Measurements from ENCODE around the gene GUK1.
"Not testable (repeated sequence)": the region's sequence is repeated elsewhere in the genome, so short reads cannot be mapped to it uniquely, and the experiment has no call there.

Gene GUK1

DNA sequence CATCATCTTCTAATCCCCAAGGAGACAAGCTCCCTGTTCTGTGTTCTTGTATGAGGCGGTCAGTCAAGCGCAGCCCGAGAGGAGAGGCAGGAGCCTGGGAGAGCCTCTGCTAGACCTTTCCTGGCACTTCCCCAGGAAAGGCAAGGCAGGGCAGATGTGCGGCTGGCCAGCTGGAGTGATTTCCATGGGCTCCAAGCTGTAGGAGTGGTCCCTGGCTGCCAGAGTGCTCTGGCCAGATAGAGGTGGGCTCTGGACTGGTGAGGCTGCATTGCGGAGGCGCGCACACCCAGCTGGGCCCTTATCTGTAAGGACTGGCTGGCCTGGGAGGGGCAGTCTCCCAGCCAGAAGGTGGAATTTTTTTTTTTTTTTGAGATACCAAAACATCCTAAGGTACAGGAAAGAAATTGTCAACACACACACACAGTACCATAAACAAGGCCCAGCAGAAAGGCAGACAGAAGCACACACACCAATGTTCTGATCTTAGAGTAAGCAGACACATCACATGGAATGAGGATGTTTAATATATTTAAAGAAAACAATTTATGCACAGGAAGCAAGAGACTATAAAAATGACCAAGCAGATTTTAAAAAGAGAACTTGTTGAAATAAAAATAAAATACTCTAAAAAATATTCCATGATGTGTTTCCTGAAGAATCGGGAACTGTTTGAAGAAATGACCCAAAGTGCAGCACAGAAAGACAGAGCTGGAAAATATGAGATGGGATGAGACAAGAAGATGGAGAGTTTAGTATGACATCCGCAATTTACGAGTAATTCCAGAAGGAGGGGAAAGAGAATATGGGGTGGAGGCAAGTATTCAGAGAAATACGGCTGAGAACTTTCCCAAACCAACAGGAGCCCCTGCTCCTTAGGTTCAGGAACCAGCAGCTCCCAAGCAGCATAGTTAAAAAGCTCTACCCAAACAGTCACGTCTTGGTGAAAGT lies 38.9 kb downstream of the GUK1 start:
- DNase-seq, result no peak

DNA sequence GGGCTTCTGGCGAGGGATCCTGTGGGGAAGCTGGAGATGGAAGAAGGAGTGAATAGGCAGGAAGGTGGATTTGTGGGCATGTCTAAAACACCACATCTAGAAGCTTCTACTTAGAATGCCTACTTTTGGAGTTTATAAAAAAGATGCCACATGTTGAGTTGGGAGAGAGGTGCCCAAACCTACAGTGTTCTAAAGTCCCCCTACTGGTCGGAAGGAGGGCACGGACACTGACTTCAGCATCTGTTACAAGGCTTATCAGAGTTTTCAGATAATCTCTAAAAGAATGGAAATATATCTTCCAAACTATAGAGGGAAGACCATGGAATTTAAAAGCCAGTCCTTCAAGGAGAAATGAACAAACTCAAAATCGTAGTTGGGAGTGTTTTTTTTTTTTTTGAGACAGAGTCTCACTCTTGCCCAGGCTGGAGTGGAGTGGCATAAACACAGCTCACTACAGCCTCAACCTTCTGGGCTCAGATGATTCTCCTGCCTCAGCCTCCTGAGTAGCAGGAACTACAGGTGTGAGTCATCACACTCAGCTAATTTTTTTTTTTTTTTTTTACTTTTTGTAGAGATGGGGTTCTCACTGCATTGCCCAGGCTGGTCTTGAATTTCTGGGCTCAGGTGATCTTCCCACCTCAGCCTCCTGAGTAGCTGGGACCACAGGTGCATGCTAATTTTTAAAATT lies 40.3 kb downstream of the GUK1 start:
- DNase-seq, result no peak

DNA sequence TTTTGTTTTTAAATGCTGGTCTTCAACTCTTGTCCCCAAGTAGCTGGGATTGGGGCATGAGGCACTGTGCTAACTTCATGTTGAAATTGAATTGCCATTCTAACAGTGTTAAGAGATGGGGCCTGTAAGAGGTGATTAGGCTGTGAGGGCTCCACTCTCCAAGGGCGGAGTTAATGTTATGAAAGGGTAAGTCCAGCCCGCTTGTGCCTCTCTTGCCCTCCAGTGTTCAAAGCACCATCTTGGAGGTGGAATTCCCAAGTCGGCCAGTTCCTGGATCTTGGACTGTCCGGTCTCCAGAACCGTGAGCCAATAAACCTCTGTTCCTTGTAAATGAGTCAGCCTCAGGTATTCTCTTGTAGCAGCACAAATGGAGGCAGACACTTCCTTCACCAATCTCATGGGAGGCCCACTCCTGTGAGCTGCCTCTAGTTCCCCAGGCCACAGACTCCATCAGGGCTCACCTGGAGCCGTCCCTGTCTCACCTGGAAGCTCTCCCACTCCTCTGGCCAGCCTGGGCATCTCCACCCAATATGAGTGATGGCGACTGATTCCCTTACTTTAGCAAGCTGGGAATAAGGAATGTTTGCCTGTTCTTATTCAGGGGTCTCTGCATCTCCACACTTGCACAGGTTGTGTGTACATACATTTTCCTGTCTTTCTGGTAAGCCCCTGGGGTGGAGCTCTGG lies 41.0 kb downstream of the GUK1 start:
- no peak for DNase-seq

DNA sequence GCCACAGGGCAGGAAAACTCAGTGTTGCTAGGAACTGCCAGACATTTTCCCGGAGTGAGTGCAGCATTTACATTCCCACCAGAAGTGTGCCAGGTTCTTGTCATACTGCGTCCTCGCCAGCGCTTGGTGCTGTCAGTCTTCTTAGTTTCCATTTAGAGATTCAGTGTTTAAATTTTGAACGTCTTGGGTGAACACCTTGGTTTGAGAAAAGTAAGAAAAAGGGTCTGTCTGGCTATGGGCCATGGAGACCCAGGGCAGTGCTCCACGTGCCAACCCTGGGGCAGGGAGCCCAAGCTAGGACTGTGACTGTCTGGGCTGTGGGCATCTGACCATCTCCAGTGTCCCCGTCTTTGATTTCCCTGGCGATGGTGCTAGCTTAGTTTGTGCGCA lies 41.6 kb downstream of the GUK1 start:
- no peak for DNase-seq

DNA sequence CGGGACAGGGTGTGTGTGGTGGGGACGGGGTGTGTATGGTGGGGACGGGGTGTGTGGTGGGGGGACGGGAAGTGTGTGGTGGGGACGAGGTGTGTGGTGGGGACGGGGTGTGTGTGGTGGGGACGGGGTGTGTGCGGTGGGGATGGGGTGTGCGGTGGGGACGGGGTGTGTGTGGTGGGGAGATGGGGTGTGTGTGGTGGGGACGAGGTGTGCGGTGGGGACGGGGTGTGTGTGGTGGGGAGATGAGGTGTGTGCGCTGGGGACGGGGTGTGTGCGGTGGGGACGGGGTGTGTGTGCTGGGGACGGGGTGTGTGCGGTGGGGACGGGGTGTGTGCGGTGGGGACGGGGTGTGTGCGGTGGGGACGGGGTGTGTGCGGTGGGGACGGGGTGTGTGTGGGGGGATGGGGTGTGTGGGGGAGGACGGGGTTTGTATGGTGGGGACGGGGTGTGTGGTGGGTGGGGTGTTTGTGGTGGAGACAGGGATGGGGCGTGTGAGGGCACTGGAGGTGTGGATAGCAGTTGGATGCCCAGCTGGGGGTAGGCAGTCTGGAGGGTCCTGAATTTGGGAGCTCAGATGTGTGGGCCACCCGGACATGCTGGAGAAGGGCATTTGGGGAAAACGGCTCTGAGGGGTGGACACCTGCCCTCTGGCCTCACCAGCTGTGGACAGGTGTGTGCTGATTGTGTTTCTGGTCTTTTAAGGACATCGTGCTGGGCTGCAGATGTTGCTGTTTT lies 42.4 kb downstream of the GUK1 start:
- no peak for DNase-seq

DNA sequence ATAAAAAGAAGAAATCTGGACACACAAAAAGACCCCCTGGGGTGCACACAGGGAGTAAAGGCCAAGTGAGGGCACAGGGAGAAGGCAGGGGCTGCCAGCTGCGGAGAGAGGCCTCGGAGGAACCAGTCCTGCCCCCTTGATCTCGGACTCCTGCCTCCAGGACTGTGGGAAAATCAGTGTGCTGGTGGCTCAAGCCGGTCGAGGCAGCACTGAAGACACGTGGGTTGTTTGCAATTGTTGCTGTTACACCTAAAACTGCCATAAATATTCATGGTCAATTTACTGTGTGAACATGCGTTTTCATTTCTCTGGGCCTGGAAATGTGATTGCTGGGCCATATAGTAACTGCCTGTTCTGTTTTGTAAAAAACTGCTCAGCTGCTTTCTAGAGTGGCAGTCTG lies 44.1 kb downstream of the GUK1 start:
- DNase-seq, result no peak

DNA sequence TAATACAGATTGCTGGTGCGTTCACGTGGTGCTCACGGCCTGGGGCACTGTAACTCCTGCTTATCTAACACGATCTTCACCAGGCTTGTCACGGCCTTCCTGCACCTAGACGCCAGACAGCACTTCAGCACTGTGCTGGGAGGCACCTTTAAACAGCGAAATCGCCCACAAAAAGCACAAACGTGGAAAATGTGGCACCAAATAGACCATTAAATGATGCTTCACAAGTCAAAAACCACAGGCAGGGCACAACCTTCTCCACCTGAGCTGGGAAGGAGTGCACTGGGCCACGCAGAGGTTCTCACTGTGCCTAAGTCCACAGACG lies 45.5 kb downstream of the GUK1 start:
- DNase-seq, result no peak

DNA sequence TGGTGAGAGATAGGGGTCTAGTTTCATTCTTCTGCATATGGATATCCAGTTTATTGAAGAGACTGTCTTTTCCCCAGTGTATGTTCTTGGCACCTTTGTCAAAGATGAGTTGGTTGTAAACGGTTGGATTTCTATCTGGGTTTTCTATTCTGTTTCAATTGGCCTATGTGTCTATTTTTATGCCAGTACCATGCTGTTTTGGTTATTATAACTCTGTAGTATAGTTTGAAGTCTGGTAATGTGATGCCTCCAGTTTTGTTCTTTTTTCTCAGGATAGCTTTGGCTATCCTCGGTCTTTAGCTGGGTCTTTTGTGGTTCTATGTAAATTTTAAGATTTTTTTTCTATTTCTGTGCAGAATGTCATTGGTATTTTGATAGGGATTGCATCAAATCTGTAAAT lies 48.2 kb downstream of the GUK1 start:
- DNase-seq, result not testable (repeated sequence)

DNA sequence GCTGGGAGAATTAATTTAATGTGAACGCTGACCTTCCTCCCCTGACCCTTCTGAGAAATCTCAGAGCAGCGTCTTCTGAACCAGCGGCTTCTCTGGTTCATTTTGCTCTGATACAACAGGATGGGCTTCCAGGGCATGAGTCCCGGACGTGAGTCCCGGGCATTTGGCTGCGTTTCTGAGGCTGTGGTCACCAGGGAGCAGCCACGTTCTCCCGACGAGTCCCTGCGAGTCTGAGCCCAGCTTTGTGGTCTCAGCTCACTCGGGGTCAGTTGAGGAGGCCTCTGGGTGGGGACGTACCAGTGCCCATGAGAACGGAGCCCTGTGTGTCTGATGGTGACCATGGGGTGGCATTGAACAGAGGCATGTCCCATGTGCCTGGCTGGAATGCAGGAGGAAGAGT lies 50.1 kb downstream of the GUK1 start:
- no peak for DNase-seq

DNA sequence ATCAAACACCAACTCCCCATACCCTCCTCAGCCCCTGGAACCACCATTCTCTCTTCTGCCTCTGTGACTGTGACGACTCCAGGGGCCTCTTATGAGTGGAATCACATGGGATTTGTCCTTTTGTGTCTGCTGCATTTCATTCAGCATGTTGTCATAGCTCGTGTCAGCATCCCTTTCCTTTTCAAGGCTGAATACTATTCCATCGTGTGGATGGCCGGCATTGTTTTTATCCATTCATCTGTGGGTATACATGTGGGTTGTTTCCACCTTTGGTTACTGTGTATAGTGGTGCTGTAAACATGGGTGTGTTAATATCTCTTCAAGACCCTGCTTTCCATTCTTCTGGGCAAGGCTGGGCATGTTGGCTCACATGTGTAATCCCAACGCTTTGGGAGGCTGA lies 50.7 kb downstream of the GUK1 start:
- DNase-seq, result no peak

DNA sequence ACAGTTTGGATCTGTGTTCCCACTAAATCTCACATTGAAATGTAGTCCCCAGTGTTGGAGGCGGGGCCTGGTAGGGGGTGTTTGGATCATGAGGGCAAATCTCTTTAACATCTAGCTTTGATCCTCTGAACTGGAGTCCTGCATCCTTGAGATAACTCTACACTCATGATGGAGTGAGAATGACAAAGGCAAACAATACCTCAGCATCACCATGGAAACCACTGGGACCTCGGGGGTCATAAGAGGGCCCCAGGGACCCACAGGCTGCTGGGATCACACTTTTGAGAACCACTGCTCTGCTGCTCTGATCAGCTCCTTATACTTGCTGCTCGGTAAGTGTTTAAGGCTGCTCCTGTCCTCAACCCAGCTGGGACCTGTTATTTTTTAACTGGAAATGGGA lies 54.4 kb downstream of the GUK1 start:
- no peak for DNase-seq

DNA sequence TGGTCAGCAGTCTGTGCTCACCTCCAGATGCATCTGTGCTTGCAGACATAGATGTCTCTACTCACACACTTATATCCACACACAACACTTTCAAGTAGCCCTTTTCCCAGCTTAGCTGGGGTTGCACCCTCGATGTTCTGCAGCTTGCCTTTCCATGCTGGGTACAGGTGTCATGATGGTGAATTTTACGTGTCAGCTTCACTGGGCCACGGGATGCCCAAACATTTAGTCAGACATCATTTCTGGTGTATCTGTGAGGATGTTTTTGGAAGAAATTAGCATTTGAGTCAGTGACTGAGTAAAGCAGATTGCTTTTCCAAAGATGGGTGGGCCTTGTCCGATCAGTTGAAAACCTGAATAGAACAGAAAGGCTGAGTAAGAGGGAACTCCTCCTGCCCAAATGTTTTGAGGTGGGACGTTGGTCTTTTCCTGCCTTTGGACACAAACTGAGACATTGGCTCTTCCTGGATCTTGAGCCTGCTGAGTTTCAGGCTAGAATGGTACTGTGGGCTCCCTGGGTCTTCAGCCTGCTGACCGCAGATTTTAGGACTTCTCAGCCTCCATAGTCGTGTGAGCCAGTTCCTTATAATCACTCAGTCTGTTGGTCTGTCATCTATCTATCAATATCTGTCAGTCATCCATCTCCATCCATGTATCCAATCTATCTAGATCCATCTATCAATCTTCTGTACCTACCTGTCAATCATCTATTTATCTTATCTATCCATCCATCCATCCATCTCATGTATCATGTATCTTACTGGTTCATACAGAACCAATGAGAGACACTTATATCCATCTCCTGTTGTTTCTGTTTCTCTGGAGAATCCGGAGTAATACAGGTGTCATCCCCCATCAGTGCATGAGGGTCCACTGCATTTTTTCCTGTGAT lies 55.1 kb downstream of the GUK1 start:
- DNase-seq, result no peak

DNA sequence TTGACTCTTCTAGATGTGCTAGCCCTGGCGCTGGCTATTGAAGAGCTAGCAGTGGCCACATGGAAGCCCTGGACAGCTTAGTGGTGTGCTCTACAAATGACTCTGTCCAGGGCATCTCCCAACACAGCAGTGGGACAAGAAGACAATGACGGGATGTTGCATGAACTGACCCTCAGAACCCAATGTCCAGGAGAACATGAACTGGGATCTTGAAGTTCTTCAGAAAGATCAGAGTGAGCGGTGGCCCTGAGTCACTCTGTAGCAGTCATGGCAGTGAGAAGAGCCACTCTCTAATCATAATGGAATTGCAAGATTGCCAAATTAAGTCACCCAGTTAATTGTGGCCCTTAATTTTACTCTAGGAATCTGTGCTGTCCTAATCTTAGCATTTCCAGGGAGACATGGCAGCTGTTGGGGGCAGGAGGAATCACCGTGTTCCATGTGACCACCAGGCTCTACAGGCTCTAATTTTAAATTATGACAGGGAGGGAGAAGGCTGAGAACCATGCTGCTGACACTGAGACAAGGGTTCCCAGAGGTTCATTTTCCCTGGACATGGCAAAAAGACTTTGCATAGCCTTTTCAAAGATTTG lies 57.6 kb downstream of the GUK1 start:
- no peak for DNase-seq

All from NCI-H1694 (cell line).